ENCODE results near the gene MTERF2.
"Not testable (repeated sequence)": the region's sequence is repeated elsewhere in the genome, so short reads cannot be mapped to it uniquely, and the experiment has no call there.

The MTERF2 gene

DNA sequence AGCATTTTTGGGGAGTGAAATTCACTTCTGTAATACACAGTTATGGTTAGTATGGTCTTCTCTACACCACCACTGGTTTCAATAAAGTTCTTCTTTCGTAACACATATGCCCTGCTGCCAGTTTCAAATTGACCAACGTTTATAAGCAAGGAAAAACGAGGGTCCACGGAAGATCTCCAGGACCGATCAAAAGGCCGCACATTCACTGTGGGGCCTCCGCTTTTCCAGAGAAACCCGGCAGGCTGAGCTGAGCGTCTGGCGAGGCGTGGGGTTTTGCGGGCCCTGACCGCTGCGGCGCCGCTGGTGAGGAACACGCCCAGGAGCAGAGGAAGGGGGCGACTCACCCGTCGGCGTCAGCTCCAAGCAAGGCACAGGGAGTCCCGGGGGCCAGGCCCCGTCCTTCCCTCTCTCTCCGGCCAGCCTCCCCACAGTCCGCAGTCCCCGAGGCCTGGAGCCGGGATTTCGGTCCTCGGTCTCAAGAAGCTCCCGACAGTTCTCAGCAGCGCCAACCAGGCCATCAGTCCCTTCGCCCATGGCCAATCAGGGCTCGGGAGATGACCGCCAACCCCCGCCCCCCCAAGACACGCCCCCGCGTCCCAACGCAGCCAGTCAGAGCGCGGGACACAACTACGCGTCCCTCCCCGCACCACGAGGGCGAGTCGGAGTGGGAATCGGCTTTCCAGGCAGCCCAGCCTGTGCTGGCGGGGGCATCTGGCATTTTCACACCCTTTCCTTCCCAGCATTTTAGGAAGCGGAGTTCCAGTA lies at the start of gene MTERF2:
Gene MTERF2, minus strand, starts transcription at position 522 of the 765 bp plus-strand sequence. CDS start 8,432 bp downstream, outside the sequence.
- DNase-seq (ENCODE audit: low read depth) = peak; percentile 97

DNA sequence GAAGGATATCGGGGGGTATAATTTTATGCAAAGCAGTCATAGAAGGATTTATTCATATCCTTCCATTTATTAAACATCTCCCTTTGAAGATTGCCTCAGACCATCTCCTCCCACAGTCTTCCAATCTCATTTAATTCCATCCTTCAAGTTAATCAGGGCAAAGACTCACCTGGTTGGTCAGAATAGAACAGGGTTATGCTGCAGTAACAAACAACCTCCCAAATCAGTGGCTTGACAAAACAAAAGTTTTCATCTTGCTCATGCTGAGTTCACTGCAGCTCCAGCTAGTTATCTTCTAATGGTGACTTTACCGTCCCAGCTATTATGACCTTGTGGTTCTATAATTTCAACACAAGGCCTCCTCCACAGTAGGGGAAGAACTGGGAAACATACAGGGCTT lies 48.8 kb upstream of the MTERF2 start:
- no peak for DNase-seq (ENCODE audit: low read depth)

DNA sequence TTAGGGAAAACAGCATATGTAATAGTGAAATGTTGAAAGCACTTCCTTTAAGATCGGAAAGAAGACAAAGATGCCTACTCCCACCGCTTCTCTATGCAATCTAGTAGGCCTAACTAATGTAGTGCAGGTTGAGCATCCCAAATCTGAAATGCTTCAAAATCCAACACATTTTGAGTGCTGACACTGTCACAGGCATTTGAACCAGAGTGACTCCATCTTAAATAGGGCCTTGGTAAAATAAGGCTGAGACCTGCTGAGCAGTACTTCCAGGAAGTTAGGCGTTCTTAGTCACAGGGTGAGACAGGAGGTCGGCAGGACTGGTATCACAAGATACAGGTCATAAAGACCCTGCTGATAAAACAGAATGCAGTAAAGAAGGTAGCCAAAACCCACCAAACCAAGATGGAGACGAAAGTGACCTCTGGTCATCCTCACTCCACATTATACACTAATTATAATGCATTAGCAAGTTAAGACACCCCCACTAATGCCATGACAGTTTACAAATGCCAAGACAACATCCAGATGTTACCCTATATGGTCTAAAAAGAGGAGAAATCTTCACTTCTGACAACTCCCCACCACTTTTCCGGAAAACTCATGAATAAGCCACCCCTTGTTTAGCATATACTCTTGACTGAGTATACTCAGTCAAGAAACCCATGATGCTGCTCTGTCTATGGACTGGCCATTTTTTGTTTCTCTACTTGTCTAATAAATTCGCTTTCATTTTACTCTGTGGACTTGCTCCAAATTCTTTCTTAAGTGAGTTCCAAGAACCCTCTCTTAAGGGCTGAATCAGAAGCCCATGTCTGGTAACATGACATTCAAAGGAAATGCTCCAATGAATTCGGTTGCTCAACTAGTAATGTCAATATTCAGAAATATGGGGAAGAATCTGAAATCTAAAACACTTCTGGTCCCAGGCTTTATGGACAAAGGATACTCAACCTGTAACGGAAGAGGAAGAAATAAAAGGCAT lies 47.1 kb upstream of the MTERF2 start:
- DNase-seq (ENCODE audit: low read depth) = no peak

DNA sequence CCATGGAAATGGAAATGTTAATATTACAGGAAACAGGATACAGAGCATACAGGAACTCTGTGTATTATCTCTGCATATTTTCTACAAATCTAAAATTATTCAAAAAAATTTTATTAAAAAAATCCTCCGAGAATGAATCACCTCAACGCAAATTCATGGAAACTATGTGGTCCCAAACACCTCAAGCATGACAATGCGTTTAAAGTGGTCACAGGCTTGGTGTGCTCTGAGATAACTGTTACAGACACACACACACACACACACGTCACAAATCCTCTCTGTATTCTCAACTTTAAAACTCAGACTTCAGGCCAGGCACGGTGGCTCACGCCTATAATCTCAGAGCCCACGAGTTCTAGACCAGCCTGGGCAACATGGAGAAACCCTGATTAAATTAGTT lies 45.3 kb upstream of the MTERF2 start:
- DNase-seq (ENCODE audit: low read depth) = no peak

DNA sequence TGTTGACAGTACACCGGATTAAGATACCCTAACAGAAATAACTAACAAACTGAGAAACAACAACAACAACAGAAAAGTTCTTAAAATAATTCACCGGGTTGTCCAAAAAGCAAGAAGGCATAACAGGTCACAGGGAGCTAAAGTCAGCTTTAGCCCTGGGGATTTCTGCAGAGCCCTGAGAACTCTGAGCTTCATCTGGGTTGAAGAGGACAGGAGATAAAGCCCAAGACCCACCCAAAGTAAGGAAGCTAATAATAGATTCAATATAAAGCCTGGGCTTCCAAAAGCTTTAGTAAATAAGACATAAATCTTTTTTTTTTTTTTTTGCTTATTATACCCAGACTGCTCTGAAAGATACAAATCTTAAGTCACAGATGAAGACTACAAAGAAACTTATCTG lies 44.1 kb upstream of the MTERF2 start:
- no peak for DNase-seq (ENCODE audit: low read depth)

GRCh38 chr12:107029081-107029480 lies 42.1 kb upstream of the MTERF2 start:
- DNase-seq (ENCODE audit: low read depth) = no peak

DNA sequence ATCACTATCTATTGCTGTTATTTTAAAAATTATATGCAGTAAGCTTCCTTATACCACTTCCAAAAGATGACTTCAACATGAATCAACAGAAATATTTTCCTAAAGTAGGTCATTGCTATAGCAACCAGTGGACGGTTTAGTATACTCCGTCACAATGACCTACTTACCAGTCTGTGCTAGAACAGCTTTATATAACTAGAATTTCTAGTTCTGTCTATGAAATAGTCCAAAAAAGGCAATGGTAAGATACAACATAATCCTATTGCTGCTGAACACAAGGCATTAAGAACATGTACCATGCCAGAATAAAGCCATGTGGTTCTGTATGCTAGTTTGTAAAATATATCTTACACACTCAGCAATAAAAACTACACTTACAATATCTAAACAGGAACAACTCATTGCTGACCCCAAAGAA lies 40.7 kb upstream of the MTERF2 start:
- peak; percentile 93 for DNase-seq (ENCODE audit: low read depth)

GRCh38 chr12:107026806-107027635 lies 40.1 kb upstream of the MTERF2 start:
- DNase-seq (ENCODE audit: low read depth) = no peak

DNA sequence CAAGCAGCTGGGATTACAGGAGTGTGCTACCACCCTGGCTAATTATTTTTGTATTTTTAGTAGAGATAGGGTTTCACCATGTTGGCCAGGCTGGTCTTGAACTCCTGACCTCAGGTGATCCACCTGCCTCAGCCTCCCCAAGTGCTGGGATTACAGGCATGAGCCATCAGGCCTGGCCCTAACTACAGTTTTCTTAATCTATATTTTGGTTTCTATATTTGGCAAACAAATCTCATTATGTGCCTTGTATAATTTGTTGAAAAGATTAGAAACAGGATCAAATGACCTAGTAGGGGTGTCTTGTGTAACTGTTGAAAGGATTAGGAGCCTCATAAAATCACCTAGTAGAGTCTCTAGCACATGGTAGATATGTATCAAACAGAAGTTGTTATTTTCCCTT lies 39.4 kb upstream of the MTERF2 start:
- DNase-seq (ENCODE audit: low read depth) = not testable (repeated sequence)

DNA sequence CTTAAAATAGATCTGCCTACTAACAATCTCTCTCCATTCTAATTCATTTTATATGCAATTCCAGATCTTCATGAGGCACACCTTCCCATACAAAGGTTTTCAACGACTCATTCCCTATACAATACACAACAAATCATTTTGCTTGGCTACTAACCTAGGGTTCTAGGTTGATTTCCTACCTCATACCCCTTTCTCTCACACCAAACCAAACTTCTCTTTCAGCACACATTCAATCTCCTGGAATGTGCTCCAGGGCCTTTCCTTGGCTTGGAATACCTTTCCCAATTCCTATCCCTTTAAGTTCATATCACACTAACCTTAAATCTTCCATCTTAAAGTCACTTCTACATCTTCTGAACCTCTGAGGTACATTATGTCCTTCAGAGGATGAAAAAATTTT lies 38.7 kb upstream of the MTERF2 start:
- DNase-seq (ENCODE audit: low read depth) = peak; percentile 10

DNA sequence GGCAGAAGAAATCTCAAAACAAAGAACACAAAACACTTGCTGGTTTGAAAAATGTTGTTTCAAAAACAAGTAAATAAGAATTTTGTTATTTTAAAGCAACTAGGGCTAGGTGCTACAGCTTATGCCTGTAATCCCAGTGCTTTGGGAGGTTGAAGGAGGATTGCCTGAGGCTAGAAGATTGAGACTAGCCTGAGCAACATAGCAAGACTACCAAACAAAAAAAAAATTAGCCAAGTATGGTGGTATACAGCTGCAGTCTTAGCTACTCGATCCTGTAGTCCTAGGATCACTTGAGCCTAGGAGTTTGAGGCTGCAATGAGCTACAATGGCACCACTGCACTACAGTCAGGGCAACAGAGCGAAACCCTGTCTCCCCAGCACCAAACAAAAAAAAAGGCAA lies 32.6 kb upstream of the MTERF2 start:
- DNase-seq (ENCODE audit: low read depth) = no peak

DNA sequence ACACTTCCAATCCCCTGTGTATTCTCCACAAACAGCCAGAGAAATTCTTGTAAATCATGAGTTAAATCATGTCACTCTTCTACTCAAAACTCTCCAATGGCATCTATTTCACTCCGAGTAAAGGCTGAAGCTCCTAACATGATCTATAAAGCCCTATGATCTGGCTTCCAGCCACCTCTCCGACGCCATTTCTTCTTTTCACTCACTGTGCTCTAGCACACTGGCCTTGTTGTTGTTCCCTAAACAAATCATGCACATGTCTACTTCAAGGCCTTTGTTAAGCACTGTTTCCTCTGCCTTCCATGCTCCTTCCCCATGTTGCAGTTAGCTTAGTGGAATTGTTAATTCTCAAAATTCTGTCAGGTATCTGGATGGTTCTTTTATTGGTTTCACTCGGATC lies 30.1 kb upstream of the MTERF2 start:
- no peak for DNase-seq (ENCODE audit: low read depth)

DNA sequence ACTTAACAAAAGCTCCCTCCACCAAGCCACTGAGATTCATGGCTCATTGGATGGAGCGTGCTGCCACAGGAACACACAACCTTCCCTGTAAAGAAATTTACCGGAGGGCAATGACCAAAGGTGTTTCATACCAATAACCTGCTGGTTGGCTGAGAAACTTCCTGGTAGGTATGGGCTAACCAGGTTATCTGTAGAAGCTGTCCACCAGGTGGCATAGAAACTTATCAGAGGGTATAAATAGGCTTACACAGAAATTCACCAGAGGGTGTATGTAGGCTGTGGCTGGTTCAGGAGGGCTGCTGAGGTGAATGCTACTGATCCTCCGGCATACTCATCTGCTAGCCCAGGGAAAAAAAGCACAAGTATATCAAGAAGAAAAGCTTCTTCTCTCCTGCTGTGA lies 27.1 kb upstream of the MTERF2 start:
- DNase-seq (ENCODE audit: low read depth) = no peak

GRCh38 chr12:107012736-107013425 lies 25.9 kb upstream of the MTERF2 start:
- DNase-seq (ENCODE audit: low read depth) = no peak

GRCh38 chr12:107011519-107011918 lies 24.6 kb upstream of the MTERF2 start:
- no peak for DNase-seq (ENCODE audit: low read depth)

- no peak for DNase-seq (ENCODE audit: low read depth)
Measured at GRCh38 chr12:107007411-107007810, 20.5 kb upstream of the MTERF2 start.

GRCh38 chr12:107002665-107003064 lies 15.7 kb upstream of the MTERF2 start:
- not testable (repeated sequence) for DNase-seq (ENCODE audit: low read depth)

GRCh38 chr12:106999446-106999845 lies 12.5 kb upstream of the MTERF2 start:
- DNase-seq (ENCODE audit: low read depth) = no peak

GRCh38 chr12:106997916-106998315 lies 11.0 kb upstream of the MTERF2 start:
- no peak for DNase-seq (ENCODE audit: low read depth)

DNA sequence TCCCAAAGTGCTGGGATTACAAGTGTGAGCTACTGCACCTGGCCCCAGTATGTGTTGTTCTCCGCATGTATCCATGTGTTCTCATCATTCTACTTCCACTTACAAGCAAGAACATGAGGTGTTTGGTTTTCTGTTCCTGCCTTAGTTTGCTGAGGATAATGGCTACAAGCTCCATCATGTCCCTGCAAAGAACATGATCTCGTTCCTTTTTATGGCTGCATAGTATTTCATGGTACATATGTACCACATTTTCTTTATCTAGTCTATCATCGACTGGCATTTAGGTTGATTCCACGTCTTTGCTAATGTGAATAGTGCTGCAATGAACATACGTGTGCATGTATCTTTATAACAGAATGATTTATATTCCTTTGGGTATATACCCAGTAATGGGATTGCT lies 9.2 kb upstream of the MTERF2 start:
- DNase-seq (ENCODE audit: low read depth) = not testable (repeated sequence)

DNA sequence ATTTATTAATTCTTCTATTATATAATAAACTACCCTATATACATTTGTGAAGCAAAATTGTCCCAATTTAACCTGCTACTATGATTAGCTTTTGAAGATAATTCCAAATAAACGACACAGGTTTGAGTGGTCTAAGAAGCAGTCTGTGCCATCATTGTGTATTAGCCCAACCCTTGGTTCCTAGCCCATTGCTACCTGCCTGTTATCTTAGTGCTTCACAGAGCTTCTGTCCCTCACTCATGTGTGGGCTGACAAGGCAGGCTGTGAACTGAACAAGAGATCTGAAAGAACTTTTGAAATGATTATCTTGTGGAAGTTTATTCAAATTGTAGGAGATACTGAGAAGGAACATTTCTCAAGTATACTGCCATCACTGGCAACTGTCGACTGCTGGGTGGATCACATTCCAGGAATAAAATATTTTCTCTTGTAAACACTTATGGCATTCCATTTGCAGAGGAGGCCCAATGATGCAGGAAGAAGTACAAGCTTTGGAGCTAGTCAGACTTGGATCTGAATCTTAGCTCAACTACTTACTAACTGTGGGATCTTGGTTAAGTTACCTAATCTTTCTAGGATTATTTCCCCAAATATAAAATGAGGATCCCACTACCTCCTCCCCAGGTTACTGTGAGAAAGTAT lies 7.8 kb upstream of the MTERF2 start:
- DNase-seq (ENCODE audit: low read depth) = peak; percentile 83

Data from EH (cell line).